HepG2 (cell line): Measurements from ENCODE around the gene NRN1L. TPM values are rescaled to one million over a fixed set of nuclear protein-coding genes. Genes with fewer than 3 reads are reported as not detected.

ENCODE experiments used
- CREM ChIP-seq, 2 experiments: sonication (generic) in 1 of 2; formaldehyde crosslinking in 1 of 2; IDR thresholded peaks; 2 replicates each; pipeline versions ENCODE4 v1.4.0 to v1.6.1; 2016 to 2020; ENCODE audit warnings: antibody characterized with exemption in 1 of 2, mild to moderate bottlenecking in 1 of 2, missing genetic modification reagents in 1 of 2
- ELF1 ChIP-seq: sonication (generic); formaldehyde crosslinking; IDR thresholded peaks from 2 replicates; pipeline ENCODE4 v1.4.0; 2020; ENCODE audit warnings: missing genetic modification reagents
- GLMP ChIP-seq: sonication (generic); formaldehyde crosslinking; IDR thresholded peaks from 2 replicates; pipeline ENCODE4 v1.9.0; 2021; ENCODE audit warnings: missing genetic modification reagents, mild to moderate bottlenecking, borderline replicate concordance
- GTF2F1 ChIP-seq: fragments of 150-350 bp; IDR thresholded peaks from 2 replicates; pipeline ENCODE4 v1.6.1; 2014; ENCODE audit warnings: low read length
- GZF1 ChIP-seq: sonication (generic); formaldehyde crosslinking; IDR thresholded peaks from 2 replicates; pipeline ENCODE4 v1.5.1; 2020; ENCODE audit warnings: mild to moderate bottlenecking, missing genetic modification reagents
- HMGA1 ChIP-seq: sonication (generic); formaldehyde crosslinking; conservative IDR thresholded peaks from 2 replicates; pipeline ENCODE4 v1.4.0; 2020; ENCODE audit warnings: missing genetic modification reagents
- HOXA5 ChIP-seq: sonication (generic); formaldehyde crosslinking; IDR thresholded peaks from 2 replicates; pipeline ENCODE4 v1.4.0; 2020; ENCODE audit warnings: missing genetic modification reagents
- KDM4B ChIP-seq: sonication (generic); formaldehyde crosslinking; IDR thresholded peaks from 2 replicates; pipeline ENCODE4 v1.4.0; 2020; ENCODE audit warnings: missing genetic modification reagents
- NR1H2 ChIP-seq: sonication (generic); formaldehyde crosslinking; IDR thresholded peaks from 2 replicates; pipeline ENCODE4 v1.8.1; 2022; ENCODE audit warnings: low read depth, missing genetic modification reagents, borderline replicate concordance
- NR2F1 ChIP-seq, 2 experiments: fragments of 450-650 bp in 1 of 2; formaldehyde crosslinking in 1 of 2; IDR thresholded peaks; 2 replicates each; pipeline versions ENCODE4 v1.5.0 to v1.6.1; 2016 to 2020; ENCODE audit warnings: mild to moderate bottlenecking in 1 of 2, missing compliant biosample characterization in 1 of 2, missing genetic modification reagents in 1 of 2, moderate library complexity in 1 of 2
- NR2F6 ChIP-seq, 2 experiments: IDR thresholded peaks; 2 replicates each; pipeline ENCODE4 v1.6.1; 2016; ENCODE audit warnings: antibody characterized with exemption in 1 of 2, mild to moderate bottlenecking in 1 of 2
- PAX8 ChIP-seq: sonication (generic); formaldehyde crosslinking; IDR thresholded peaks from 2 replicates; pipeline ENCODE4 v1.8.0; 2022; ENCODE audit warnings: mild to moderate bottlenecking, missing genetic modification reagents, borderline replicate concordance
- PHF8 ChIP-seq: sonication (generic); formaldehyde crosslinking; IDR thresholded peaks from 2 replicates; pipeline ENCODE4 v1.5.0; 2020; ENCODE audit warnings: missing genetic modification reagents
- PRDM15 ChIP-seq: sonication (generic); formaldehyde crosslinking; IDR thresholded peaks from 2 replicates; pipeline ENCODE4 v1.4.0; 2020; ENCODE audit warnings: missing genetic modification reagents
- RARA ChIP-seq: IDR thresholded peaks from 2 replicates; pipeline ENCODE4 v1.6.1; 2016; ENCODE audit warnings: missing genetic modification reagents, missing compliant biosample characterization
- RBM22 ChIP-seq: fragments of 200-400 bp; formaldehyde crosslinking; optimal IDR thresholded peaks from 2 replicates; pipeline ENCODE3; 2017; ENCODE audit warnings: mild to moderate bottlenecking, low read length, moderate library complexity
- SMYD3 ChIP-seq: sonication (generic); formaldehyde crosslinking; IDR thresholded peaks from 2 replicates; pipeline ENCODE4 v1.8.1; 2023; ENCODE audit warnings: mild to moderate bottlenecking, missing genetic modification reagents
- SRY ChIP-seq: sonication (generic); formaldehyde crosslinking; IDR thresholded peaks from 2 replicates; pipeline ENCODE4 v1.8.0; 2022; ENCODE audit warnings: mild to moderate bottlenecking, missing genetic modification reagents
- THAP7 ChIP-seq: sonication (generic); formaldehyde crosslinking; IDR thresholded peaks from 2 replicates; pipeline ENCODE4 v1.8.1; 2023; ENCODE audit warnings: mild to moderate bottlenecking, missing genetic modification reagents
- TOE1 ChIP-seq: sonication (generic); formaldehyde crosslinking; IDR thresholded peaks from 2 replicates; pipeline ENCODE4 v1.4.0; 2020; ENCODE audit warnings: mild to moderate bottlenecking, missing genetic modification reagents
- ZKSCAN5 ChIP-seq: sonication (generic); formaldehyde crosslinking; IDR thresholded peaks from 2 replicates; pipeline ENCODE4 v1.5.1; 2020; ENCODE audit warnings: mild to moderate bottlenecking, missing genetic modification reagents
- ZNF230 ChIP-seq: sonication (generic); formaldehyde crosslinking; IDR thresholded peaks from 2 replicates; pipeline ENCODE4 v1.4.0; 2020; ENCODE audit warnings: mild to moderate bottlenecking, missing genetic modification reagents
- ZNF234 ChIP-seq: sonication (generic); formaldehyde crosslinking; conservative IDR thresholded peaks from 2 replicates; pipeline ENCODE4 v1.5.1; 2020; ENCODE audit warnings: mild to moderate bottlenecking, missing genetic modification reagents
- ZNF776 ChIP-seq: sonication (generic); formaldehyde crosslinking; IDR thresholded peaks from 2 replicates; pipeline ENCODE4 v1.4.0; 2020; ENCODE audit warnings: mild to moderate bottlenecking, missing genetic modification reagents
- polyA plus RNA-seq, 8 experiments: library from polyadenylated mRNA; depleted of rRNA in 3 of 8; stranded (reverse) in 7 of 8; unstranded in 1 of 8; fragments of >200 nt; fragmentation: Illumina TruSeq in 4 of 8; extraction: Trizol in 4 of 8; gene quantifications; 2 replicates each; pipeline versions ENCODE4 v1.2.1 to v1.2.3, GENCODE V29; 2011 to 2016; ENCODE audit warnings: low read depth in 4 of 8, missing spikeins in 1 of 8, mixed read lengths in 1 of 8; ENCODE audit not compliant: insufficient read depth in 1 of 8
- total RNA-seq, 5 experiments: library from RNA; depleted of rRNA; stranded (reverse); fragments of >200 nt; fragmentation: Illumina TruSeq; extraction: Trizol; gene quantifications; 2 replicates each; pipeline ENCODE4 v1.2.3, GENCODE V29; 2016; ENCODE audit warnings: low read depth in 1 of 5

Gene NRN1L
- total and polyA plus RNA-seq, 2 of the 13 experiments (the other 11 are each of a cell fraction or from before 2014, with no cell fraction given): 0.53 to 1.2 TPM

- no peak for TF ChIP-seq NR2F1 (CRISPR knock-in tag; IDR thresholded peaks at IDR 0.05)
- no peak for TF ChIP-seq TOE1 (CRISPR knock-in tag)
- TF ChIP-seq GTF2F1: no peak
- TF ChIP-seq CREM (IDR thresholded peaks at IDR 0.05): peak; percentile 94
- peak; percentile 81 for TF ChIP-seq CREM (CRISPR knock-in tag; IDR thresholded peaks at IDR 0.05)
- peak; percentile 24; the same call in 1 of the 2 replicates for TF ChIP-seq PRDM15
- TF ChIP-seq ZKSCAN5 (CRISPR knock-in tag): no peak
- 0 out of 2 replicates have a peak, but pooled peaks have one; percentile 9 for TF ChIP-seq RARA (CRISPR knock-in tag)
- peak; percentile 95; the same call in 1 of the 2 replicates for TF ChIP-seq NR1H2 (CRISPR knock-in tag)
- no peak for TF ChIP-seq KDM4B (CRISPR knock-in tag)
- TF ChIP-seq SRY (CRISPR knock-in tag): peak; percentile 78; the same call in 1 of the 2 replicates
- no peak for TF ChIP-seq NR2F6 (IDR thresholded peaks at IDR 0.05)
- no peak for TF ChIP-seq NR2F6 (CRISPR knock-in tag; IDR thresholded peaks at IDR 0.05)
- no peak for TF ChIP-seq HMGA1 (CRISPR knock-in tag)
- no peak for TF ChIP-seq GLMP (CRISPR knock-in tag)
- TF ChIP-seq RBM22: no peak
- peak; percentile 94 for TF ChIP-seq PHF8 (CRISPR knock-in tag)
- peak; percentile 45; the same call in 1 of the 2 replicates for TF ChIP-seq PAX8
- no peak for TF ChIP-seq SMYD3
- TF ChIP-seq HOXA5 (CRISPR knock-in tag): 0 out of 2 replicates have a peak, but pooled peaks have one; percentile 51
- TF ChIP-seq ELF1 (CRISPR knock-in tag): no peak
- peak; percentile 93; the same call in 1 of the 2 replicates for TF ChIP-seq ZNF776
- no peak for TF ChIP-seq THAP7
- TF ChIP-seq ZNF234 (CRISPR knock-in tag): no peak
- peak; percentile 23; the same call in 1 of the 2 replicates for TF ChIP-seq ZNF230 (CRISPR knock-in tag)
- TF ChIP-seq GZF1 (CRISPR knock-in tag): no peak; the same call in 1 of the 2 replicates
Measured at GRCh38 chr16:67892899-67893742, 8.4 kb downstream of the NRN1L start, which contains the start of gene PSKH1 (continued).
